Superior temporal gyrus (tissue), 1 donor: ENCODE measurements around the gene TRAFD1.
A peak's percentile ranks its signal among the peaks of the same experiment; 100 is the strongest.

Experiments used
- DNase-seq: peaks from one replicate; pipeline ENCODE4 v3.0.0-alpha.2; 2016; ENCODE audit errors: extremely low spot score

Gene TRAFD1

GRCh38 chr12:112198120-112198733 lies 72.9 kb downstream of the TRAFD1 start:
- peak; percentile 78 for DNase-seq

DNA sequence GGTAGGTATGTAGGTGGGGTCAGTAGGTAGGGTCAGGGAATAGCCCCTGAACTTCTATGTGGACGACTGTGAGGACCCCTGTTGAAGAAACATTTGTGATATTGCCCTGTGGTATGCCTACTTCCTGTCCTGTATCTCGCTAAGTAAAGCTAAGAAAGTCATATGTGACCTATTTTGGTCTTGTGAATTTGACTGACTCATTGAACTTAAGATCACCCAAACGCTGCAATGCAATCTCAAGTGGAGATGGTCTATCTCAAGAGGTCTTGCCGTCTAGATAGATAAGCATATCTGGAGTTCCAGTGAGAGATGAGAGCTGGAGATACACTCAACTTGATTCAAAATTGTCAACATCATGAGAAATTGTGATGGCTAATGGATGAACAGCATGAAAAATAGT lies 73.8 kb downstream of the TRAFD1 start:
- no peak for DNase-seq
